Measurements from ENCODE around the gene APCDD1L. TPM values are rescaled to one million over a fixed set of nuclear protein-coding genes. Genes with fewer than 3 reads are reported as not detected.

APCDD1L gene
- polyA plus RNA-seq, 1 of the 3 experiments (the other 2 are of a cell fraction): 0.99 TPM

DNA sequence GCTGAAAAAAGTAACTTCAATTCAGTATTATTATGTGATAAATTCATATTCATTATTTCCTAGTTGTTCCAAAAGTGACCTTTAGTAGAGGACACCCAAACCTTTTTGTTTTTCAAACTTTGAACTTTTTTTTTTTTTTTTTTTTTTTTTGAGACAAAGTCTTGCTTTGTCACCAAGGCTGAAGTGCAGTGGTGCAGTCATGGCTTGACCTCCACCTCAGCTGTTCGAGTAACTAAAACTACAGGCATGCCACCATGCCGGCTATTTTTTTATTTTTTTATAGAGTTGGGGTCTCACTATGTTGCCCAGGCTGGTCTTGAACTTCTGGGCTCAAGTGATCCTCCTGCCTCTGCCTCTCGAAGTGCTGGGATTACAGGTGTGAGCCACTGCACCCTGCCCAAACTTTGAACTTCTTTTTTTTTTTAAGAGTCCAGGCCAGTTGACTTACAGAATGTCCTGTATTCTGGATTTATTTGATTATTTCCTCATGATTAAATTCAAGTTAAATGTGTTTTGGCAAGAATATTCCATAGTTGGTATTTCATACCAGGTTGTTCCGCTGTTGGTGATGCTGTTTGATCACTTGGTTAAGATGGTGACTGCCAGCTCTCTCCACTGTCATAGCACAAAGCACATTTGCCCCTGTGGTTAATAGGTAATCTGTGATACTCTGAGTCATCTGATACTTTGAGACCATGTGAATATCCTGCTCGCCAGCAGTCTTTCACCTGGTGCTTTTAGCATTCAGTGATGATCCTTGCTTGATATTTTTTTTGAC, 78.1 kb downstream of the APCDD1L start:
- H3K4me3 ChIP-seq (ENCODE audit: low read depth in 2 of 2, low read length in 1 of 2): no peak overlapping the region
- H3K9ac ChIP-seq: no peak overlapping the region
- H3K79me2 ChIP-seq (ENCODE audit: insufficient read depth): peaks cover 100% of the 10 kb centered on the region
- no peak overlapping the region for H3K27ac ChIP-seq (ENCODE audit: low read depth in 2 of 2, low read length in 1 of 2)
- no peaks in the 10 kb centered on the region for H3K9me2 ChIP-seq
- H3K4me2 ChIP-seq: no peak overlapping the region
- peaks cover 16% of the 10 kb centered on the region for H3F3A ChIP-seq (replicated peaks; ENCODE audit: insufficient read depth)
- peaks cover 17 to 38% of the 10 kb centered on the region in 2 experiments for H3K36me3 ChIP-seq (replicated peaks in 1 of 2; ENCODE audit: control insufficient read depth in 1 of 2, insufficient read depth in 2 of 2, low read length in 1 of 2)
- H4K20me1 ChIP-seq (ENCODE audit: insufficient read depth): 0 out of 2 replicates have a peak, but pooled peaks cover 4% of the 10 kb centered on the region
- TF ChIP-seq CHD2 (IDR thresholded peaks at IDR 0.05; ENCODE audit: low read length, partially characterized antibody) (no peak), FOXM1 (IDR thresholded peaks at IDR 0.05; ENCODE audit: low read depth) (no peak), EP300 (IDR thresholded peaks at IDR 0.05; ENCODE audit: borderline replicate concordance in 1 of 2, low read depth in 1 of 2, low read length in 1 of 2) (no peak), RAD21 (IDR thresholded peaks at IDR 0.05; ENCODE audit: low read length) (no peak), PBX3 (IDR thresholded peaks at IDR 0.05) (no peak), GABPA (IDR thresholded peaks at IDR 0.05; ENCODE audit: low read depth) (no peak), NRF1 (IDR thresholded peaks at IDR 0.05; ENCODE audit: low read depth, low read length) (no peak), CTCF (IDR thresholded peaks at IDR 0.05) (no peak), TCF12 (IDR thresholded peaks at IDR 0.05) (no peak), MEF2A (IDR thresholded peaks at IDR 0.05; ENCODE audit: borderline replicate concordance, low read depth) (no peak), USF2 (IDR thresholded peaks at IDR 0.05; ENCODE audit: borderline replicate concordance, low read depth, low read length) (no peak), ELF1 (IDR thresholded peaks at IDR 0.05) (no peak), NFIC (IDR thresholded peaks at IDR 0.05; ENCODE audit: borderline replicate concordance) (no peak), FOXJ3 (CRISPR knock-in tag; IDR thresholded peaks at IDR 0.05) (no peak)
- TF ChIP-seq, protein P1, sequence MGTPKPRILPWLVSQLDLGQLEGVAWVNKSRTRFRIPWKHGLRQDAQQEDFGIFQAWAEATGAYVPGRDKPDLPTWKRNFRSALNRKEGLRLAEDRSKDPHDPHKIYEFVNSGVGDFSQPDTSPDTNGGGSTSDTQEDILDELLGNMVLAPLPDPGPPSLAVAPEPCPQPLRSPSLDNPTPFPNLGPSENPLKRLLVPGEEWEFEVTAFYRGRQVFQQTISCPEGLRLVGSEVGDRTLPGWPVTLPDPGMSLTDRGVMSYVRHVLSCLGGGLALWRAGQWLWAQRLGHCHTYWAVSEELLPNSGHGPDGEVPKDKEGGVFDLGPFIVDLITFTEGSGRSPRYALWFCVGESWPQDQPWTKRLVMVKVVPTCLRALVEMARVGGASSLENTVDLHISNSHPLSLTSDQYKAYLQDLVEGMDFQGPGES (IDR thresholded peaks at IDR 0.05; ENCODE audit: low read depth, low read length): no peak
- TF ChIP-seq, protein P2, sequence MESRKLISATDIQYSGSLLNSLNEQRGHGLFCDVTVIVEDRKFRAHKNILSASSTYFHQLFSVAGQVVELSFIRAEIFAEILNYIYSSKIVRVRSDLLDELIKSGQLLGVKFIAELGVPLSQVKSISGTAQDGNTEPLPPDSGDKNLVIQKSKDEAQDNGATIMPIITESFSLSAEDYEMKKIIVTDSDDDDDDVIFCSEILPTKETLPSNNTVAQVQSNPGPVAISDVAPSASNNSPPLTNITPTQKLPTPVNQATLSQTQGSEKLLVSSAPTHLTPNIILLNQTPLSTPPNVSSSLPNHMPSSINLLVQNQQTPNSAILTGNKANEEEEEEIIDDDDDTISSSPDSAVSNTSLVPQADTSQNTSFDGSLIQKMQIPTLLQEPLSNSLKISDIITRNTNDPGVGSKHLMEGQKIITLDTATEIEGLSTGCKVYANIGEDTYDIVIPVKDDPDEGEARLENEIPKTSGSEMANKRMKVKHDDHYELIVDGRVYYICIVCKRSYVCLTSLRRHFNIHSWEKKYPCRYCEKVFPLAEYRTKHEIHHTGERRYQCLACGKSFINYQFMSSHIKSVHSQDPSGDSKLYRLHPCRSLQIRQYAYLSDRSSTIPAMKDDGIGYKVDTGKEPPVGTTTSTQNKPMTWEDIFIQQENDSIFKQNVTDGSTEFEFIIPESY (IDR thresholded peaks at IDR 0.05; ENCODE audit: borderline replicate concordance, low read depth): no peak
- ChIA-PET CTCF (interaction anchor here (1.8 kb wide), 1 partner anchor 10 kb away, joined by 7 read pairs; no protein-coding TSS in a partner anchor), POLR2A (interaction anchor here (0.6 kb wide), 1 partner anchor 369 kb away, joined by 3 read pairs; no protein-coding TSS in a partner anchor)
- 85% methylated on average over 5 of the region's 5 CpGs for WGBS (ENCODE audit: low lambda C conversion rate)
- DNase-seq: no peak
- no peak overlapping the region for H2AFZ ChIP-seq (ENCODE audit: low read depth)
- no peaks in the 10 kb centered on the region for H3K27me3 ChIP-seq (ENCODE audit: insufficient read depth)
- H3K9me3 ChIP-seq: no peaks in the 10 kb centered on the region
- H3K4me1 ChIP-seq (ENCODE audit: control insufficient read depth in 1 of 2, insufficient read depth in 2 of 2, low read depth in 1 of 2, low read length in 1 of 2): peaks cover 9 to 12% of the 10 kb centered on the region in 2 experiments; a peak in 3 of 4 replicates
